HG02571 (cell line): Measurements from ENCODE around the gene CDH23.
A peak's percentile ranks its signal among the peaks of the same experiment; 100 is the strongest.

Experiments
- ATAC-seq: cut with Tn5 transposase; IDR thresholded peaks from one replicate; pipeline ENCODE4 v1.9.1; 2021; ENCODE audit warnings: mild to moderate bottlenecking, moderate library complexity; ENCODE audit not compliant: unreplicated experiment

Gene CDH23

DNA sequence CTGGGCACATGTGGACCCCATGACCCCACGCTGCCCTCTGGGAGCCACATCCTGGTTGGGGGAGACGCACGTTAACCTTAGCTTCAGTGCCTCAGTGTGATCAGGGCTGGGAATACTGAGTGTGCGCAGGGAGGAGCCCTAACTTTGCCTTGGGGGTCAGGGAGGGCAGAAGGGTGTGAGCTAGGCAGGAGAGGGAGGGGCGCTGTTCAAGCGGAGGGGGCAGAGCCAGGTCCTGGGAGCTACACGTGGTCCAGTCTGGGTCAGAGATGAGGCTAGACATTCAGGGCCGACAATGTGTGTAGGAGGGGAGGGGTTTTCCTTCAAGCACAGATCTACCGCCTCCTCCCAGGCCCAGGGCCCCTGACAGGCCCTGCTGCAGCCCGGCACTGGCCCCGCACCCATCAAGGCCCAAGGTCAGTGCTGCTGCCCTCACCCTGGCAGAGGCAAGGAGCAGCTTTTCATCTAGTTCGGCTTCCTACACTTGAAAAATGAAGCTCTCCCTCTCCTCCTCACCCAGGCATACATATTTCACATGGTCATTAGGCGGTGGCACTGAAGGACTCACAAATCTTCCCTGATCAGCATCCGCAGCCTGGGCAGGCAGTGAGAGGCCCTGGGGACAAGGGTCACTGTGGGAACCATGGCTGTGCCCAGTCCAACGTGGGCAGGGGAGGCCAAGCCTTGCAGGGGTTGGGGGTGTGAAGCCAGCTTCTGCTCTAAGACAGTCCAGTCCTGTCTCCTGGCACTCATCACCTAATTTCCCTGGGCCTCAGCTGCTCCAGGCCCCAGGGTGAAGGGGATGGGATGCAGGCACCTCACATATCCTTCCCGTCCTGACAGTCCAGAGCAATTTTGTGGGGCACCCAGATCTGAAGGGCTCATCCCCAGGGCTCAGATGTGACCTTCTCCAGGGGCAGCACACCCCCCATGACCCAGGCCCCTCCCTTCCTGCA, 275.6 kb downstream of the CDH23 start:
- no peak for ATAC-seq

DNA sequence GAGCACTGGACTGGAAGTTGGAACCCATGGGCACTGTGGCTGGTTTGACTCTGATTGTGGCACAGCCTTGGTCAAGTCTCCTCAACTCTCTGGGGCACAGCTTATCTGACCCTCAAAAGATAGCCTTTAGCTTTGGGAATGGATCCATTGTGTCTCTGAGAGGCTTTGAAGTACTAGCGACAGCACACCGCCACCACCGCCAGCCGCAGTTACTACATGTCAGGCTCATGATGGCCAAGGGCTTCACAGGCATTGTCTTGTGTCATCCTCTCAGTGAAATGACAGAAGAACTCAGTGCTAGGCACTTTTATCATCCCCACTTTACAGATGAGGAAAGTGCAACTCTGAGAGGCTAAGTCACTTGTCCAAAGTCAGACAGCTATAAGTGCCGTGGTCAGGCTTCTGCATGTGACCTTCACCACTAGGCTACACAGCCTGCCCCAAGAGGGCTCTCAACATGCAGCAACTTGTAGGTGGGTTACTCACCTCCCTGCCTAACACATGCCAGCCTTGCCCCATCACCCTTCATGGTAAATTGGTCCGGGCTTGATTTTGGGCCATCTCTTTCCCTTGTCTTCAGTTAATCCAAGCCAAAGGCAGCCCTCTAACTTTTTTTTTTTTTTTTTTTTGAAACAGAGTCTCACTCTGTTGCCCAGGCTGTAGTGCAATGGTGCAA, 278.7 kb downstream of the CDH23 start:
- no peak for ATAC-seq

DNA sequence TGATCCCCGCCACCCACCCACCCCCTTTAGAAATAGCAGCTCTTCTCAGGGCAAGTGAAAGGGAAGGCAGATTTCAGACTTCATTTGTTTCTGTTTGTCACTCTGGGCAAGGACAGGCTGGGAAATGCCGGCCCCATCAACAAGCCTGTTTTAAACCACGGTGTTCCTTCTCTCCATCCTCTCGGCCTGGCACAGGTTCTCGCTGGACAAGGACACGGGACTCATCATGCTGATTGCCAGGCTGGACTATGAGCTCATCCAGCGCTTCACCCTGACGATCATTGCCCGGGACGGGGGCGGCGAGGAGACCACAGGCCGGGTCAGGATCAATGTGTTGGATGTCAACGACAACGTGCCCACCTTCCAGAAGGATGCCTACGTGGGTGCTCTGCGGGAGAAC, 280.5 kb downstream of the CDH23 start:
- no peak for ATAC-seq

DNA sequence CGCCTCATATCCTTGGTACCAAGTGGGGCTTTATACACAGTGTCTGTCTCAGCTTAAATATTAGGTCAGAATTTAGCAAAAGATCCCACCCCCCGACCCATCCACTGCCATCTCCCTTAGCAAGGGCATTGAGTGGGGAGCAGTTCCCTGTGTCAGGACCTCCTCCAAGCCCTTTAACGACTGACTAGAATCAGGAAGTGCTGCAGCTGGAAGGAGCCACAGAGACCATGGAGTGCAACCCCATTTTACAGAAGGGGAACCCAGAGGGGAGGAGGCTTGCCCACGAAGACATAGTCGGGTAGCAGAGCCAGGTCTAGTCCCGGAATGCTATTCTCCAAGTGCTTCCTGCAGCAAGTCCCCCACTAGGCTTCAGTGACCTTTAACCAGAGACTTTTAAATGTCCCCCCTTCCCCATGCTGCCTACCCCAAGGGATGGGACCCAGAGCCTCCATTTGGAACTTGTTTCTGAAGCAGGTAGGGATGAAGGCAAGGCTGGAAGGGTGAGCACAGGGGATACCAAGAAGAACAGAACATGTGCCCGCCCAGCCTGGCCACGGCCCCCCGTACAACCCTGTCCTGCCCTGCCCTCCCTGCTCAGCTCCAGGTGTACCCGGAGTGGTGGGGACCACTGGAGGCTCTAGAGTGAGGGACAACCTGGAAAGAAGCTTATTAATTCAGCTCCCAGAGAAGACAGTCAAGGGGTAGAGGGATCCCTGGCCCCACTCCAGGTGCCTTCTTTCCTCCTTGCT, 281.5 kb downstream of the CDH23 start:
- no peak for ATAC-seq

DNA sequence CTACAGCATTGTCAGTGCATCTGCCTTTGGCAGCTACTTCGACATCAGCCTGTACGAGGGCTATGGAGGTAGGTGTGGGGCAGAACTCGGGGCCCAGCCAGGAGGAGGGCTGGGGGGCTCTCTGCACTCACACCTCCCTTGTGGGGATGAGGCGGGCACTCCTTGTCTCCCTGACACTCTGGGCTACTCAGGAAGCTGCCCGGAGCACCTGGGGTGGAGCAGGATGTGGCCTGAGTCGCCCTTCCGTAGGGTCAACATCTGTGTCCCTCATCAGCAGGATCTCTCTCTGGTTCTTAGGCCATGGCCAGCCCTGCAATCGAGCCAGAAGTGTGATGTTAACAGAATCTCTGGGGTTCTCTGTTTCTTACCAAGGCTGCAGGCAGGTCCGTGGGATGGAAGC, 282.7 kb downstream of the CDH23 start:
- no peak for ATAC-seq

DNA sequence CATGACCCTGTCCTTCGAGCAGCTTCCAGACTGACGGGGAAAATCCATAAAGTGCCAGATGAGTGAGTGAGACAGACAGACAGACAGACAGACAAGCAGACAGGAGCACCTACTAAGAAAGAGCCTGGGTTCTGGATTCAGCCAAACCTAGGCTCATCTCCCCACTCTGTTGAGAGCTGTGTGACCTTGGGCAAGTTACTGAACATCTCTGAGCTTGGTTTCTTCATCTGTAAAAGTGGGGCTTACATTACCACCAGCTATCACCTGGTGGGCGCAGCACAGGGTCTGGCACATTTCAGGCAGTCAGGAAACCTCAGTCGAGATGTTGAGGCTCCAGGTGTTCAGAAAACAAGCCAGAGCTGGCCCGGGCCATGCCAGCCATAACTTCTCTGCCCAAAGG, 285.3 kb downstream of the CDH23 start:
- ATAC-seq, result no peak

DNA sequence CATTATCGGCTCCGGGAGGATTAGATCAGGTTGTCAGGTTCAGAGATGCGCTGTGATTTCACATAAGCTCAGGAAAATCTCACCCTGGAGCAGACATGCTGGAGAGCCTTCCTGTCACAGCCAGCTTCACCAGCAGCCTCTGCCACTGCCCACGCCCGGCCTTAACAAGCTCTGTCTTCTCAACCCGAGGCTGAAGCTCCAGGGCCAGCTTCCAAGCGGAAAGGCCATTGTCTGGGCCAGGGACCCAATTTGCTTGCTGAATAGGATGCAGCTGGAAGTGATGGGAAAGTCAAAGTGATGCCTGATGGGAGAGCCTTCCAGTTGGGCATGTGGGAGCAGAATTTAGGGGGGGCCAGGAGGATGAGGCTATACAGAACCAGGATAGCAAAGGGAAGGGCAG, 286.6 kb downstream of the CDH23 start:
- ATAC-seq, result no peak

DNA sequence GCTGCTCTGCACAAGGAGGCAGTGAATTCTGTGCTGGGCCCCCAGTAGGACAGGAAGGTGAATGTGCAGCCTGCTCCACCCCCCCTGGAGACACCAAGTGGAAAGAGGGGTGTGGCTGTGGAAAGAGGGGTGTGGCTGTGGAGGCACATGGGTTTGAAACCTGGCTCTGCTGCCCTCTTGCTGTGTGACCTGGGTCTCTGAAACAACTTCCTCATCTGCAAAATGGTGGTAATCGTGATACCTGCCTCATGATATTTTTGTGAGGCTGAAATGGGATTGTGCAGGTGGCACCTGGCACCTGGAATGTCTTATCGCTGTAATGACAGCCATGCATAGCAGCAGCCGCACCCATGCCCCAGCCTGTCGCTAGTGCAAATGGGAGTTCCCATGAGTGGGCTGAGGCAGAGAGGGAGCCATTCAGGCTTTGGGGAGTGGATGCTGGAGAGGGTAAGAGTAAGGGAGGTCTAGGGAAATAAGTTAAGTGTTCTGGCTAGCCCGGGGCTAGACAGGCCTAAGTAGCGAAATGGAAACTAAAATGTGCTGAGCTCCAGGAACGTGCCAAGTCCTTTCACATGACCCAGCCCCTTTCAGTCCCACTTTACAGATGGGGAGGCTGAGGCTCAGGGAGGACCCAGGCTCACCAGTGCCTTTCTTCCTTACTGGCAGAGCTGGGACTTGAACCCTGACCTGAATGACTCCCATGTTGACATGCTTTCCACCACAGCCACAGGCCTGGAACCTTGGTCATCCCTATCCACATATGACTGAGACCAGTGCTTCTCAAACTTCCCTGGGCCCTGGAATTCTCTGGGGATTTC, 287.8 kb downstream of the CDH23 start:
- ATAC-seq, result no peak

DNA sequence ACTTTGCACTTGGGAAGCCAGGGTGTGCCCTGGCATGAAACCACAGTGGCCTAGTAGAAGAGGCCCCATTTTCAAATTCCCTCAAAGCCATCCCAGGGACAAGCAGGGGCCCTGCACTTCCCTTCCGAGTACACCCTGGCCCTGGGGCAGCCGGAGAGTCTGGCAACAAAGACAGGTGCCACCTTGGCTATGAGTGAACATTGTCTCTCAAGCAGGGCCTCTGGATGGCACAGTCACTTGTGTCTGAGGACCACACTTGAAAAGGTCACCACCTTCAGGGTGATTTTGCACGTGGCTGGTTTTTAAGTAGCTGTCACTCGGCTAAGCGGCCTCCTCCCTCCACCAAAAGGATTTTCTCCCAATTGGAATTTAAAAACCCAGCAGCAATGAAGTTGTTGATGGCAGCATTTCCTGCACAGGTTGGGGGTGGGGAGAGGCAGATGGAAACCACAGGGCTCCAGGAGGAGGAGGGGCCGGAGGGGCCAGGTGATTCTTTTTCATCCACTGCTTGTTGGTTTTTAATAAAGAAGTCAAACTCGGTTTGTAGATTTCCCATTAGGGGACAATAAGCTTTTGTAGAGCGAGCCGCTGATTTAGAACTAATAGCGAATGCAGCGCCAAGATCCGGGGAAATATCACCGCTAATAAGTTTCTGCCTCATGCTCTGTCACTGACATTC, 289.0 kb downstream of the CDH23 start:
- ATAC-seq, result no peak

DNA sequence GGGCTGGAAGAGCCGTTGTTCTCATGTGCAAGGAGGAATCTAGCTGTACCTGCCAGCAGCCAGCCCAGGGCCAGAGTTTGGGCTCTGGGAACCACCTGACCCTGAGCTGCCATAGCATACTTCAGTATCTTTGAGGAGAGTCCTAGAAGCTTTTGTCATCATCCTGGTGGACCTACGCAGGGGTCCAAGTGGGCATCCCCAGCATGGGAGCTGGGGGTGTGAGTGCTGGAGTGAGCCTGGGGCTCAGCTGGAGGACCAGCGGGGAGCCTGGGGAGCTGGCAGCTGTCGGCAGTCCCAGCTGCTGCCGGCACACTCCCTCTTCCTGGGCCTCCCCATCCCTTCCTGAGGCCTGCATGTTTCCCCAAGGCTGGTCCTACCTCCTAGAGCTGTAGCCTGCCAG, 290.4 kb downstream of the CDH23 start:
- ATAC-seq, result no peak

DNA sequence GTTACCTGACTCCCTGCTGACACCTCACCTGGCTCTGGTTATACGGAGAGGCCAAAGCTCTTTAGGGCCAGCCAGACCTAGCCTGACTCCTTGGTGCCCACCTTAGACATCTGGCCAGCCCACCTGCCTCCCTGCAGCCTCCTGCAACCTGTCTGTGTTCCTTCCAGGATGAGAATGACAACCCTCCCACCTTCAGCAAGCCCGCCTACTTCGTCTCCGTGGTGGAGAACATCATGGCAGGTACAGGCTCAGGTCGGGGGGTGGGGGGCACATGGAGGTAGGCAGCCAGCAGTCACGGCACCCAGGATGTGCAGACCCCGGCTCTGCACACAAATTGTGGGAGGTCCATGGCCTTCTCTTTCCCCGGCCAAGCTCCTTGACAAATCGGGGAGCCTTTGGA, 290.8 kb downstream of the CDH23 start:
- ATAC-seq, result no peak

DNA sequence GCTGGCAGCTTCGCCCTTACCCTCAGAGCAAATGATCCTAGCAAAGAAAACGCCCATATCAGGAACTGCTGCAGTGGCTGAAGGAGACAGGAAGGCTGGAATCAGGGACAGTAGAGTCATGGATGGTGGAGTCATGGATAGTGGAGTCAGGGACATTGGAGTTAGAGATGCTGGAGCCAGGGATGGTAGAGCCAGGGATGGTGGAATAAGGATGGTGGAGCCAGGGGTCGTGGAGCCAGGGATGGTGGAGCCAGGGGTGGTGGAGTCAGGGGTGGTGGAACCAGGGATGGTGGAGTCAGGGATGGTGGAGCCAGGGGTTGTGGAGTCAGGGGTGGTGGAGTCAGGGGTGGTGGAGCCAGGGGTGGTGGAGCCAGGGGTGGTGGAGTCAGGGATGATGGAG, 291.5 kb downstream of the CDH23 start:
- no peak for ATAC-seq

DNA sequence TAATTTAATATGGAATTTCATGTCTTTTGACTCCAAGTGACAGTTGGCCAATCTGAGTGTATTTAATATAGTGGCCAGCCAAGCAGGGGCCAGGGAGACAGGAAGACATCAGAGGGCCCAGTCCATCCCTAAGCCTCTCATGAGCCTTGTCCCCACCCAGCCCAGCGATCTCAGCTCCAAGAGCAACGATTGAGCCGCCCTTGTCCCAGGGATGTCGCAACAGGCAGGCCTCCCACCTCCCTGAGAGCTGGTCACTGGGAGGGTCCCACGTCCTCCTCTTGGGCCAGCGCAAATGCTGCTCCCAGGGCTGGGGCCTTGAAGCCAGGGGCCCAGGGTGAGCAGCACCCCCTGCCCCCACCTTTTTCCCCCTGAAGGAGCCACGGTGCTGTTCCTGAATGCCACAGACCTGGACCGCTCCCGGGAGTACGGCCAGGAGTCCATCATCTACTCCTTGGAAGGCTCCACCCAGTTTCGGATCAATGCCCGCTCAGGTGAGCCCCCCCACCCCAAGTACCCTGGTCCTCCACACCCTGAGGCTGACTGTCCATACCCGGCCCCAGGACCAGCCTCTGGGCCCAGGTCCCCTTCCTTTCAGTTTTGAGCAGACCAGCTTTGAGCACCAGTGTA, 293.5 kb downstream of the CDH23 start:
- no peak for ATAC-seq

DNA sequence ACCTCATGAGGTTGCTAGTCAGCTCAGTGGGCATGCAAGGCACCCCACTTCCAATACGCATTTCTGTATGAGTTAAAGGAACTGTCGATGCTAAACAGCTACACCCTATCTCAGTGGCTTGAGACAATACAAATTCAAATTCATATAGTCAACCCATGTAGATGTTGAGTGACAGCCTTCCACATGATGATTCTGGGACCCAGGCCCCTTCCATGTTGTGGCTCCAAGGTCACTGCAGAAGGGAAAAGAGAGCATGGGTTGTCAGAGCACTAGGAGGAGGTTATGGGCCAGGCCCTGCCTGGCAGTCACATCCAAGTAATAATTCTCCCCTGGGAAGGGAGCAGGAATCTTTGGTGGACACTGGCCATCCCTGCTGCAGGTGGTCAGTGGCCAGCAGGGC, 294.7 kb downstream of the CDH23 start:
- ATAC-seq, result no peak

DNA sequence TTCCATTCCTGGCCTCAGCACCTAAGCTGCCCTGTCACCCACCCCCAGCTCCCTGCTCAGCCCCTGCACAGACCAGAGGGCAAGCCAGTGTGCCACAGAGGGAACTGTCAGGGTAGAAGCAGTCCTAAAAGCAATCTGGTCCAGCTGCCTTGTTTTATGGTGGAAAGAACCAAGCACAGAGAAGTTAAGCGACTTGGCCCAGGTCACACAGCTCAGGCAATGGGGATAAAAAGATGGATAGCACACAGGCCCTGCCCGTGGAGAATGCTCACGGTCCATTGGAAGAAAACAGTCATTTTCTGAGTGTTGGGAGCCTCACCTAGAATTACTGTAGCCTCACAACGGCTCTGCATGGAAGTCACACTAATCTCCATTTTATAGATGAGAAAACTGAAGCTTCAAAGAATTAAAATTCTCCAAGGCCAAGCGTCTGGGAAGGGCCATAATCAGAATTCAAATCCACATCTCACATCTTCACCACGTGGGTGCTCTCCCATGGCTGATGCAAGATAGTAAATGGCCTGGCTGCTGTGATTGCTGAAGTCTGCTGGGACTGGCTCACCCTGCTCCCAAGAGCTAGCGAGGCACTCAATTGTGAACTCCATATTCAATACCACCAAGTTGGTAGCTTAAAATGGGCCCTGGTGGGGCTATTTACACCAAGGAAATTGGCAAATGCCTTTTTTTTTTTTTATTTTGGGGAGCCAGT, 296.0 kb downstream of the CDH23 start:
- ATAC-seq, result no peak

DNA sequence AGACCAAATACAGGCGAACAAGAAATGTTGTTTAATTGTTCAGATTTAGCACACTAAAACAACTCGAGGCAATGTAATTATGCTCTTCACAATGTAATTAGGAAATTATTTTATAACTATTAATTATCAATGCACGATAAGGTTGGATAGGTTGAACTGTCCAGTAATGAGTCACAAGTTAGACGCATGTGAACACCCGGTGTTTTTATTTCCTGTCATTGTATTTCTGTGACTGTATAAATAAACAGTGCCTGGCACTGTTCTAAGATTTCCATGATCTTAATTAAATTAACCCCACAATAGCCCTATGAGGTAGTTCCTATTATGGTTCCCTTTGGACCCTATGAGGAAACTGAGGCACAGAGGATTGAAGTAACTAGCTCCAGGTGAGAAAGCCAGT, 296.7 kb downstream of the CDH23 start:
- no peak for ATAC-seq

DNA sequence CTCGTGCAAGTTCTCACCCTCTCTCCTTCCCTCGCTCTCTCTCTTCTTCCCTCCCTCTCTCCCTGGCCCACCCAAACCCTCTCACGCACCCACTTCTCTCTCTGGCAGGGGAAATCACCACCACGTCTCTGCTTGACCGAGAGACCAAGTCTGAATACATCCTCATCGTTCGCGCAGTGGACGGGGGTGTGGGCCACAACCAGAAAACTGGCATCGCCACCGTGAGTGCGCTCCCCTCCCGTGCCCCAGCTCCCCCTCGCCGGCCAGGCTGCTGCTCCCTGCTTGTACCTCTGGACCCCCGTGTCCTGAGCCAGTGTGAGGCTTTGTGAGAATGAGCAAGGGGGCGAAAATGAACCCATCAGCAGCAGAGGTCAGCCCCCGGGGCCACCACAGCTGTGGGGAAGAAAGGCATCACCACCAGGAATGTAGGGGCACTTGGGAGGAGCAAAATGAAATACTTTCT, 297.4 kb downstream of the CDH23 start:
- peak; percentile 11 for ATAC-seq

DNA sequence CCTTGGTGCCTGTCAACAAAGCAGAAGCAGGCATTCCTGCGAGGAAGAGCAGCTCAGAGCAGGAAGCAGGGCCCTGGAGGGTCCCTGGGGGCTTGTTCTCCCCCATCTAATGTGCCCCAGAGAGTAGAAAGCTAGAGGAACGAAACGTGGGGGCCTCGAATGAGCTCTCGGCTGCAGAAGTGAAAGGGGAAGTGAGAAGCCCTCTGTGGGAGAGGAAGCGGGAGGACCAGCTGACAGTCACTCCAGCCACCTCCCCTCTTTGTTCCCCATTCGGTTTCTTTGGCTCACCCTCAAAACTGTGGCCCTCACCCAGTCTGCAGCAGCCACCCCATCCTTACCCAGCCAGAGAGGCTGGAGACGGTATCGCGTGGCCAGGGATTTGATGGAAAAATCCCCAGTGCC, 297.8 kb downstream of the CDH23 start:
- ATAC-seq, result peak; percentile 84
